ENCODE measurements around the gene PTPRE. TPM values are rescaled to one million over a fixed set of nuclear protein-coding genes. Genes with fewer than 3 reads are reported as not detected.

The PTPRE gene
- total RNA-seq, 1 experiment from 2014 or later: 3.1 TPM

- H3K4me1 Mint-ChIP-seq: no peaks in the 10 kb centered on the region
- peak overlapping the region; percentile 68; the same call in 1 of the 2 replicates for H3K27ac Mint-ChIP-seq
- ATAC-seq (no peak; the same call in 1 of the 2 replicates), DNase-seq (ENCODE audit: low spot score) (no peak)
- POLR2A ChIA-PET: no interaction called here
- TF ChIP-seq PRDM15 (CRISPR knock-in tag; IDR thresholded peaks at IDR 0.05): no peak
- peak; percentile 95 for TF ChIP-seq TP53 (CRISPR knock-in tag; IDR thresholded peaks at IDR 0.05)
- peaks cover 6% of the 10 kb centered on the region for H3K27me3 Mint-ChIP-seq (ENCODE audit: low read depth)
- peaks cover 26% of the 10 kb centered on the region for H3K36me3 Mint-ChIP-seq
- CTCF ChIA-PET: interaction anchor here (2.2 kb wide), 1 partner anchor 9 kb away, joined by 10 read pairs; no protein-coding TSS in a partner anchor
- peaks cover 49% of the 10 kb centered on the region for H3K9me3 Mint-ChIP-seq
- H3K4me3 Mint-ChIP-seq: no peak overlapping the region
These were observed 43.6 kb upstream of the PTPRE start for GRCh38 chr10:127863231-127863825.

- Mint-ChIP-seq H3K27me3 (ENCODE audit: low read depth) (peaks cover 4% of the 10 kb centered on the region), H3K9me3 (peaks cover 61% of the 10 kb centered on the region), H3K4me1 (no peaks in the 10 kb centered on the region), H3K27ac (no peak overlapping the region), H3K4me3 (no peak overlapping the region), H3K36me3 (peaks cover 41% of the 10 kb centered on the region)
- DNase-seq (ENCODE audit: low spot score) (no peak), ATAC-seq (no peak)
- TF ChIP-seq NFYB (CRISPR knock-in tag; conservative IDR thresholded peaks at IDR 0.05; ENCODE audit: low read depth) (no peak), MAX (CRISPR knock-in tag; IDR thresholded peaks at IDR 0.05) (no peak), ZNF317 (CRISPR knock-in tag; IDR thresholded peaks at IDR 0.05; ENCODE audit: borderline replicate concordance, low read depth) (no peak), ERG (CRISPR knock-in tag; IDR thresholded peaks at IDR 0.05) (no peak), SMAD4 (CRISPR knock-in tag; IDR thresholded peaks at IDR 0.05) (no peak), EMX1 (CRISPR knock-in tag; IDR thresholded peaks at IDR 0.05) (no peak)
- POLR2A ChIA-PET: interaction anchor here (0.7 kb wide), 1 partner anchor 1097 kb away, joined by 3 read pairs; no protein-coding TSS in a partner anchor
- CTCF ChIA-PET: no interaction called here
These were observed 40.5 kb upstream of the PTPRE start for GRCh38 chr10:127866276-127867013.

GRCh38 chr10:127867805-127868204 lies 39.1 kb upstream of the PTPRE start:
- Mint-ChIP-seq H3K4me1 (no peaks in the 10 kb centered on the region), H3K27me3 (ENCODE audit: low read depth) (peaks cover 2% of the 10 kb centered on the region; the same call in 1 of the 2 replicates), H3K9me3 (peaks cover 55% of the 10 kb centered on the region), H3K27ac (no peak overlapping the region), H3K36me3 (peaks cover 38% of the 10 kb centered on the region), H3K4me3 (no peak overlapping the region)
- ChIA-PET CTCF (no interaction called here), POLR2A (no interaction called here)
- TF ChIP-seq E2F4 (CRISPR knock-in tag; IDR thresholded peaks at IDR 0.05; ENCODE audit: borderline replicate concordance, low read depth): no peak
- ATAC-seq (no peak), DNase-seq (ENCODE audit: low spot score) (no peak)

- POLR2A ChIA-PET: interaction anchor here (1.8 kb wide), 1 partner anchor 200 kb away, joined by 4 read pairs; no protein-coding TSS in a partner anchor
- CTCF ChIA-PET: interaction anchor here (1.9 to 2.3 kb wide), 4 partner anchors 15 to 200 kb away, joined by 9 to 18 read pairs (median 14); partner anchors contain the start of gene PTPRE
These were observed 37.6 kb upstream of the PTPRE start for GRCh38 chr10:127869329-127869728.

More at GRCh38 chr10:127869329-127869728, 37.6 kb upstream of the PTPRE start:
- no peaks in the 10 kb centered on the region for H3K4me1 Mint-ChIP-seq
- H3K4me3 Mint-ChIP-seq: no peak overlapping the region
- no peak for DNase-seq (ENCODE audit: low spot score)
- TF ChIP-seq MLX (CRISPR knock-in tag; IDR thresholded peaks at IDR 0.05) (no peak), ZNF317 (CRISPR knock-in tag; IDR thresholded peaks at IDR 0.05; ENCODE audit: borderline replicate concordance, low read depth) (peak; percentile 90)
- H3K27me3 Mint-ChIP-seq (ENCODE audit: low read depth): no peaks in the 10 kb centered on the region; the same call in 1 of the 2 replicates
- ATAC-seq: no peak
- peaks cover 40% of the 10 kb centered on the region for H3K9me3 Mint-ChIP-seq
- H3K36me3 Mint-ChIP-seq: peaks cover 22% of the 10 kb centered on the region
- no peak overlapping the region for H3K27ac Mint-ChIP-seq
